Activated CD4-positive, alpha-beta T cell treated with anti-CD3 and anti-CD28 coated beads, Interleukin-2, amount 50 U/mL, for 16 hours (primary cell): ENCODE data around the gene SLC43A2.
A peak's percentile ranks its signal among the peaks of the same experiment; 100 is the strongest.

Experiments used
- DNase-seq: peaks from one replicate; pipeline ENCODE4 v3.0.0-alpha.2; 2020

Gene SLC43A2

DNA sequence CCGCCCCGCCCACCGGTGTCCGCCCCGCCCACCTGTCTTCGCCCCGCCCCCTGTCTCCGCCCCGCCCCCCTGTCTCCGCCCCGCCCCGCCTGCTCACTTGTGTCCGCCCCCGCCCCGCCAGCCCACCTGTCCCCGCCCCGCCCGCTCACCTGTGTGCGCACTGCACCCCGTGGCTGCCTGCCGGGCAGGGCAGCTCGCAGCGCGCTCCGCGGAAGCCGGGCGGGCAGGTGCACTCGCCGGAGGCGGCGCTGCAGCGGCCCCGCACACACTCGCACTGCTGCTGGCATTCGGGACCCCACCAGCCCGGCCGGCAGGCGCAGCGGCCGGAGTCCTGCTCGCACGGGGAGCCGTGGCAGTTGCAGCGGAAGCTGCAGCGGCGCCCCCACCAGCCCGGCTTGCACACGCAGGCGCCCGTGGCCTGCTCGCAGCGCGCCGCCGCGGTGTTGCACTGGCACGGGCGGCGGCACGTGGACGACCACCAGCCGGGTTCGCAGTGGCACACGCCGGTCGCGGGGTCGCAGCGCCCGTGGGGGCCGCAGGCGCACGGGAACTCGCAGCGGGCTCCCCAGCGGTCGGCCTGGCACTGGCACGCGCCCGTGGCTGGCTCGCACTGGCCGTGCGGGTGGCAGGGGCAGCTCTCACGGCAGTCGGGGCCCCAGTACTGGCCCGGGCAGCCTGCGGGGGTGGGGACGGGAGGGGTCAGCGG lies 14.8 kb upstream of the SLC43A2 start:
- DNase-seq = peak; percentile 23

DNA sequence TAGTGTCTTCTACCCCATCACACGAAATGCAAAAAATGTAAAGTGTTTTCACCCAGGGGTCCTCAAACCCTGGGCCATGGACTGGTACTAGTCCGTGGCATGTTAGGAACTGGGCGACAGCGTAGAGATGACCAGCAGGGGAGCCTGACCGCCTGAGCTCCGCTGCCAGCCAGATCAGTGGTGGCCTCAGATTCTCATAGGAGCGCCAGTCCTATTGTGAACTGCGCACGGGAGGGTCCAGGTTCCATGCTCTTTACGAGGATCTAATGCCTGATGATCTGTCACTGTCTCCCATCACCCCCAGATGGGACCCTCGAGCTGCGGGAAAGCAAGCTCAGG lies 12.4 kb upstream of the SLC43A2 start:
- no peak for DNase-seq

DNA sequence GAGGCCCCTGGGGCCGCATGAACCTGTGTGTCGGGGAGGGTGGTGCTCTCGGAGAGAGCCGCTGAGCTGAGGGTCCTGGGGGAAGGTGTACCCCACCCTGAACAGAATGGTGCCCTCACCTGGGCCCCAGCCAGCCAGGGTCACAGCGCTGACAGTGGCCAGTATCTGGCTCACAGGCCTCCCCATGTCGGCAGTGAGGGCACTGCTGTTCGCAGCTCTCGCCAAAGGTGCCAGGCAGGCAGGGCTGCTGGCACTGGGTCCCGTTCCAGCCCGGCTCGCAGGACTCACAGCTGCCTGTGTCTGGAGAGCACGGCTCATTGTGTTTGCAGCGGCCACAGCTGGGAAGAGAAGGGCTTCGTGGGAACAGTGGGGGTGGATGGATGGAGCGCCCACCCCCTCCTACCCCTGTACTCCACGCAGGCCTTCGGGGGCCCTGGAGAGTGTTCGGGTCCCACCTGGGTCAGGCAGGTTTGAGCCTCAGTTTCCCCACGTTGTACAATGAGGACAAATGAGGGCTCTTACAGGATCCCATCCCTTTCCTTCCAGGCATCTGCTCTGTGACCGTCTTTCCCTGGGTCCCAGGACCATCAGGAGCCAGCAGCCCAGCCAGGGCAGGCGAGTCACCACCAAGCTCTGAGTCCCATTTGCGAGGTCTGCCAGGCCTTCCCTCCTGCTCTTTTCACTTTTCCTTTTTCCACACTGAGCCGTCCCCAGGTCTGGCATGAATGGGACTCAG lies 11.9 kb upstream of the SLC43A2 start:
- DNase-seq = no peak

DNA sequence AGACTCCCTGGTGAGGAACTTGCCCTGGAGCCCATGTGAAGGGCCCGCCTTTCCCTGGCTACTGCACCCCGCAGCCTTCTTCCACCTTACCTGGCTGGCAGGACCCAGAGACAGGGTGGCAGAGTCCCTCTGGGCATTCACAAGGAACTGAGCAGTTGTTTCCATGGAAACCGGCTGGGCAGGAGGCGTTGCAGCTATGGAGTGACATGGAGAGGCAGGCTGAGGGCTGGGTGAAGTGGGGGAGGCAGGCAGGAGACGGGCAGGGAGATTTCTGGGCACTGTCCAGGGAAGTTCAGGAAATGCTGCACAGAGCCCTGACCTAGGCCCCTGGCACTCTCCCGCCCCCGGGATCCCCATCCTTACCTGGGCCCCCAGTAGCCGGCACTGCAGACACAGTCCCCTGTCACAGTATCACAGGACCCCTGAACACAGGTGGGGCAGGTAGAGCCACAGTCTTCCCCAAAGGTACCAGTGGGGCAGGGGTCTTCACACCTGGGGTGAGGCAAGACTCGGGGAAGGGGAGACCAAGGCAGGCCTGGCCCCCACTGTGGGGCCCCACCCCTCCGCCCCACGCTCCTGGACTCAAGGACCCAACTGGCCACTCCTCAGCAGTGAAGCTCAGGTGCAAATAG lies 11.0 kb upstream of the SLC43A2 start:
- DNase-seq = no peak

DNA sequence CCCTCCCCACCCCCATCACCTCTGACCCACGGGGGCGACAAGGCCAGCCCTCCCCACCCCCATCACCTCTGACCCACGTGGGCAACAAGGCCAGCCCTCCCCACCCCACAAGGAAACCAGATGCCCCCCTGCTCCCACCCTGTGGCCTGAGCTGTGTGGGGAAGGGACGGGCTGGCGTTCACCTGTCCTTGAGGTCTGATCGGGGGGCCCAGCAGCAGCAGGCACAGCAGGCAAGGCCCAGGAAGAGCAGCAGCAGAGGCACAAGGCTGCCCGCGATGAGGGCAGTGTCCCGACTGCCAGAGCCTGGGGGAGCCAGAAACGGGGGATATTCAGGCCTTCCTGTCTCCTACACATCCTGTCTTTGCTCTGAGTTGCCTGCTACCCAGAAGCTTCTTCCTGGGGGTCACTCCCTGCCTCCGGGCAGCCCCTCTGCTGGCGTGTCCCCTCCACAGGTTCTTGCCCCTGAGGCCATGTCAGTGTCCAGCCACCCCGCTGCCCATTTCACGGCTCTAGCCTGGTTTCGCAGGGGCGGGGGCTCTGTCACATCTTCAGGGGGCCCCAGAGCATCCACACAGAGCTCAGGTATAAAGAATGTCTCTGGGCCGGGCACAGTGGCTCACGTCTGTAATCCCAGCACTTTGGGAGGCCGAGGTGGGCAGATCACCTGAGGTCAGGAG lies 10.1 kb upstream of the SLC43A2 start:
- DNase-seq = no peak

DNA sequence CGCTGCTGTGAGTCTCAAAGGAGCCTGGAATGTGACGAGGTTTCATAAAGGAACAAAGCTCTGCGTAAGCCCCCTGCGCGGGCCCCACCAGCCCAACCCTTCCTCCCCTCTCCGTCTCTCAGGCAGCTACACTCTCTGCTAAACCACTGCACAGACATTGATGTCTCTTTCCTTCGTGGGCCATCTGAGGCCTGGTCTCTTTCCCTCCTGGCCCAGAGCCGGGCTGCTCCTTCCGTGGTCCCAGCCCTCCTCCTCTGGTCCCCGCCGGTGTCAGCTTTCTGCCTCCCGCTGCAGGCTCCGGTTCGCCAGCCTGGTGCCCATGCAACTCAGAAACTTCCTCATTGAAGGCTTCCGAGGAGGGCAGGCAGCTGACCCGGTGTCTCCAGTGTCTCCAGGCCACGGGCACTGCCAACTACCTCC lies 9.5 kb upstream of the SLC43A2 start:
- DNase-seq = no peak

DNA sequence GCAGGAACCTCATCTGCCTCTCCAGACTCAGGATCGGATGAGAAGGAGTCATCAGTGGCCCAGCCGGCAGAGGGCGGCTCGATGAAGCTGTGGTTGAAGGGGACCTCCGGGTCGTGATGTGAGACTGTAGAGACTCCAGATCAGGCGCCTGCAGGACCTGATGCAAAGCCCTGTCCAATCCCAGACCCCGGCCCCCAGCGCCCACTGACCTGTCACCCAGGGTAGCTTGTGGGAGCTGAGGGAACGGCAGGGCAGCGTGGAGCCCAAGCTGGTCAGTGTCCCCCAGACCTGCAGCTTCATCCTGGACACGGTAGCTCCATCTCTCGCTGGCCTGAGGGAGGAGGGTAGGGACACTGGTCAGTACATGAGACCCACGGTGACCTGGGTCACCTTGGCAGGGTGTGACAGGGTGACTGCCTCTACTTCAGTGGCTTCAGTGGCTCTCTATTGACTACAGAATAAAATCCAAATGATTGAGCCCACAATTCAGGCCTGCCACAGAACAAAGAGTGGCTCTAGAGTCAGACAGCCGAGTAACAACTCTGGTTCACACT lies 8.2 kb upstream of the SLC43A2 start:
- no peak for DNase-seq

DNA sequence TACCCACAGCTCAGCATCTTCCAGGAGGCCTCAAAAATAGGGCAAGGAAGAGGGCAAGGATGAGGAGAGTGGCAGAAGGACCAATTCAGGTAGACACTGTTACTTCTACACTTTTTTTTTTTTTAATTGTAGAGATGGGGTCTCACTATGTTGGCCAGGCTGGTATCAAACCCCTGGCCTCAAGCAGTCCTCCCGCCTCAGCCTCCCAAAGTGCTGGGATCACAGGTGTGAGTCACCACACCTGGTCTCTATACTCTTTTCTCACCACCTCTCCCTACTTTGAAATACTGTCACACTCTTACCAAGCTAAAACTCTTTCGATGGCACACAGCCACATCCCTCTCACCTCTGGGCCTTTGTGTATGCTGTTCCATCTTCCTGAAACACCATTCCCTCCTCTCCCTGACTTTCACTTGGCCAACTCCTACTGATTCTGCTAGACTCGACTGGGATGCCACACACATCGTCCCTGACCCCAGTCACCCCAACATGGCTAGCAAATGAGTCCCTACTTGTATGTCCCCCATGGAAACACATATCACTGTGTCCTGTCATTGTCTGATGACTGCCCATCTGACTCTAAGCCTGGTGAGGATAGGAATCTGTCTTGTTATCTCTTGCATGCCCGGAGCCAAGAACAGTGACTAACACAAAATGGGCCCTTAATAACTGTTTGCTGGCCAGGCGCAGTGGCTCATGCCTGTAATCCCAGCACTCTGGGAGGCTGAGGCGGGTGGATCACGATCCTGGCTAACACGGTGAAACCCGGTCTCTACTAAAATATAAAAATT lies 7.2 kb upstream of the SLC43A2 start:
- no peak for DNase-seq

DNA sequence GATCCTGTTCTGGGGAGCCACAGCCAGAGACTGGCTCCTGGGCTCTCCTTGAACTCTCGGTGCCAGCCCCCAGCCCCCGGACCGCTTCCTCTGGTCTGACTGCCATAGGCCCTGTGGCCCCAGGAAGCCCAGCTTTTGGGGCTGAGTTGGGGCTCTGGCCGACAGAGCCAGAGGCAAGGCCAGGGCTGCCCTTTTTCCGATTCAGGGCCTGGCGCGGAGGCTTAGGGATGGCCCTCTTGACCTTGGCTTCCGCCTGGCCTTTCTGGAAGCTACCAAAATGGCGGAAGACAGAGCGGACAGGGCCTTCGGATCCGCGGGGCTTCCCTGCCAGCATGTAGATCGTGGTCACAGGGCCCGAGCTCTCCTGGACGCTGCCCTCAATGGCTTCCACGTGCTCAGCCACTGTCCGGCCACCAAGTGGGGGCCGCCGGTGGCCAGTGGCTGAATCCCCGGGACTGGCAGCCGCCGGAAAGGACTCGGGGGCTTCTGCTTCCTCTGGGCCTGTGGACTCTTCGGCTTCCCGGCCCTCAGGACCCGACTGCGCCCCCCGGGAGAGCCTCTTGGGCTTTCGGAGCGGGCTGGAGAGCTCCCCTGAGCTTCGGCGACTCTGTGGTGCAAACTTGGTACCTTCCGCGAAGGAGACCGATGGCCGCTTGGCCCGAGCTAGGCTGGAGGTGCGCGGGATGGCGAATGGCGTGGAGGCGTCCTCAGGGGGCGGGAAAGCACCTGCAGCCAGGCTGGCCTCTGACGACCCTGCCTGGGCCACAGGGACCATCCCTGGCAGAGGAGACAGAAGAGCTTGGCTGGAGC lies 6.4 kb upstream of the SLC43A2 start:
- no peak for DNase-seq

DNA sequence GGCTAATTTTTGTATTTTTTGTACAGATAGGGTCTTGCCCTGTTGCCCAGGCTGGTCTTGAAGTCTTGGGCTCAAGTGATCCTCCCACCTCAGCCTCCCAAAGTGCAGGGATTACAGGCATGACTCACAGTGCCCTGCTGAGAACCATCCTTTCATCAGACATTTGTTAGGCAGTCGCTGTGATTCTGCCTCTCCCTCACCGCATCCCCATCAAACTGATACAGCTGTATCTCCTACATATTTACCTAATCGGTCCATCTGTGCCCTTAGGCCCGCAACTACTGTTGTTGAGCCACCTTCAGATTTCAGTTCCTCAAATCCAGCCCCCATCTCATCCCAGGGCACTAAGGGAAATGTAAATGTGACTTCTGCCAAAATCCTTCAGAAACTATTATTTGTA lies 2.0 kb upstream of the SLC43A2 start:
- DNase-seq = no peak

DNA sequence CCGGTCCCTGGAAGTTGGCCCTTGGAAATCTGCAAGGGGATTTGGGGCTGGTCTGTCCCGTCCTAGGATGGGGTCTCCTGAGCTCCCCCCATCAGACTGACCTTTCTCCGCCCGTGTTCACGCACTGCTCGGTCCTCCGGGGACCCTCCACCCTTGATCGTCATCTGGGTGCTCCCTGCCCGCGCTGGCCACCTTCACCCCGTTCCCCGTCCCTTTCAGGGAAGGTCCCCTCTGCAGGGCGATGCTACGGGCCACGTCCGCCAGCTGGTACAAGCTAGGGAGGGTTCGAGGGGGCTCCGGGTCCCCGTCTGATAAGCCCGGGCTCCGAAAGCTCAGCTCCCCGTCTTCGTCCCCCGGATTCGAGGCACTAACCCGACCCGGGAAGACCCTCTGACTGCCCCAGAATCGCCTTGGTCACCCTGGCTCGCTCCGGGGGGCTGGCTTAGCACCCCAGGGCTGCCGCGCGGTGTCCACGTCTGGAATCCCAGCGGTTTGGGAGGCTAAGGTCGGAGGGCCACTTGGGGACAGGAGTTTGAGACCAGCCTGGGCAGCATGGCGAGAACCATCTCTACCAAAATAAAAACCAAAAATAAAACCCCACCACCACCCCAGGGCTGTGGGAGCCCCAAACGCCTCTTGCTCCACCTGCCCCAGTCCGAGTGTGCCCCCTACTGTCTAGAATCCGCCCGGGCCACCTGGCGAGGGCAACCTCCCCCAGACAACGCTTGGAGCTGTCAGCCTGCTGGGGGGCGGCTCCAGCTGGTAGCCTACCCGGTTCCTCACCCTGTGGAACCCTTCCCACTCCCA lies 1.1 kb upstream of the SLC43A2 start:
- DNase-seq = peak; percentile 80

DNA sequence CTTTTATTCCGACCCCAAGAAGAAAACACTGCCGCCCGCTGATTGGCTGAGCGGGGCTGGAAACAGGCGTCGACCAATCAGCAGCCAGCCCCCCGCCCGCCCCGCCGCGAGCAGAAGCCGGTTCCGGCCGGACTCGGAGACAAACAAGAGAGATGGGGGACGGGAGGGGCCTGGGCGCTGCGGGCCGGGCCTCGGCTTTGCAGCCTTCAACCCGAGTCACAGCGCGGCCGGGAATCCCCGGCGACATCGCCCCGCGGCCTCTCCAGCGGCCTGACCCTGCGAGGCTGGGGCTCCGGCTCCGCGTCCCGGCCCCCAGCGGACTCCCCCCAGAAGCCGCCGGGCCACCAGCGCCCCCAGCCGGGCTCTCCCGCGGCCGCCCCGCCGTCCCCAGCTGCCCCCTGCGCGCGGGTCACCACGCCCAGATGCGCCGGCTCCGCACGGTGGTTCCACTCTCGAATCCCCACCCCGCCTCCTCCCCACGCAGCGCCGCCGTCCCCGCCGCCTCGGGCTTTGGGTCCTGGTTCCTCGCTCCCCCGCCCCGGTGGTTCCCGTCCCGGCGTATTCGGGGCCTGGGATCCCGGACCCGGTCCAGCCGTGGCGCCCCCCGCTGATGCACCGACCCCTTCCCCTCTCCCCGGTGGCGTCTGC lies 346 bp upstream of the SLC43A2 start:
- DNase-seq = peak; percentile 91

DNA sequence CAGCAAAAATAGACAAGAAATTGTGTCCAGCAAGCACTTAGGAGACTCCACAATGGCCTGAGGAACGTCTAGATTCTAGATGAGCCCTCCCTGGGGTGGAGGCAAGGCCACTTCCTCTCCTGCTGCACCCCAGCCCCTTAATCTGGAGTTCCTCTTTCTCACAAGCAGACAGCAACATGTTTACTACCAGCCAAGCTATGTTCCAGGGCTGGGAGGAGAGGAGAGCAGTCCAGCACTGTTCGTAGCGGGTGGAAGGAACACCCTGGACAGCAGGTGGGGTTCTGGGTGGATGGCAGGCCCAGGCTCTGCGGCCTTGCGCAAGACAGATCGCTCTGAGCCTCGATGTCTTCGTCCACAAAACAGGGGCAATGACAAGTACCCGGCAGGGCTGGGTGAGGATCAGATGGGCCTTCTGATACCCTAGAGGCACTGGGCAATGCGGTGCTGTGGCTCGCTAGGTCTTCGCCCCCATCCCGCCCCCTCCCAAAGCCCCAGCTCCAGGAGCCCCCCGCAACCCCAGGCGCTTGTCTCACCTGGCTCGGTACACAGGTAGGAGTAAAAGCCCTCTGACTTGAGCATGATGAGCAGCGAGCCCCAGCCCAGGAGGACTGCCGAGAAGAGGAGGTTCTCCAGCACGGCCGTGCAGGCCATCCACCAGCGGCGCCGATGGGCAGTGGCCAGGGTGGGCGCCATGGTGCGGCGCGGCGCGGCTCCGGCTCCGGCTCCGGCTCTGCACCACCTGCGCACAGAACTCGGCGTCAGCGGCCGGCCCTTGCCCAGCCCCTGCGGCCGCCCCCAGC lies 1.3 kb downstream of the SLC43A2 start:
- DNase-seq = no peak

DNA sequence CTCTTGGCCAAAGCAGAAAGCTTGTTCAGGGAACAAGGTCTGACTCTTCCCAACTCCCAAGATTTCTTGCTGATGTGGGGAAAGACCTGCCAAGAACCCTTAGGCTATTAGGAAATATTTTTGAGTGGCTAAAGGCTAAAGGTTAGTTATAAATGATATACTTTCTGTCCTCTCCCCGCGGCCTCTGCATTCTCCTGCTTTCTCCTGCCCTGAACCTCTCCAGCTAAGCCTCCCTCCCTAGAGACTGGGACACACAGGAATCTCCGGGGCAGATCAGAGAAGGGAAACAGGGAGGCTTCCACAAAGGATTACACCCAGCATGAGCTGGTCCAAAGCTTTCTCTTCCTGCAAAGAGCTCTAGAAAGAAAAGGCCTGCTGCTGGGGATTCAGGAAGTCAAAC lies 2.3 kb downstream of the SLC43A2 start:
- DNase-seq = no peak

DNA sequence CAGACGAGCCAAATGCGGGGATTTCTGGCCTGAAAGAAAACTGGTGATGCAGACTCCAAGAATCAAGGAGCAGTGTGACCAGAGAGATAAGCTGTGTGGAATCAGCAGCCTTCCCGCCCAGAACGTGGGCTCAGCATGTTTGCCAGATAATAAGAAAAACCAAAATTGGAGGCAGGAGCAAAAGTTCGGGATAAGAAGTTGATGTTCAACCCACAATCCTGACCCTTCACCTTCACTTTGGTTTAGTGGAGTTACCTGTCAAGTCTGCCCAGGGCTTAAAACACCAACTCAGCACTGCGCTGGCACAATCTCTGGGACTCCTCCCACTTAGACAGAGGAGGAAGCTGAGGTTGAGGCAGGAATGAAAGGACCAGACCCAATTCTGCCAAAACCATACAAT lies 3.1 kb downstream of the SLC43A2 start:
- DNase-seq = no peak

DNA sequence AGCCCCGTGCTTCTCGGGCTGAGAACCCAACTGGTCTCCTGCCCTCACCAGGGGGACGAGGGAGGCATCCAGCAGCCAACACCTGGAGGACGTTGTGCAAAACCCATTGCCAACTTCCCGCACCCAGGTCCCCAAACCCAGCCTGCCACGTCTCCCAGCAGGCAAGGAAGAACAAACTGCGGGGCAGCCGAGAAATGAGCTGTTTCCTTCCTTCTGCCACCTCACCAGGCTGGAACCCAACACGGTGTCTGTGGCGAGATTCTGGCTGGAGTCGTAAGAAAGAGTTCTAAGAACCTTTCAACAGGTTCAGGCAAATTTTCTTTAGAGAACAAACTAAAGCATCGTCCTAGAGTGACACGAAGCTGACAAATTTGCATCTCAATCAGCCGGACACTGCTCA lies 3.6 kb downstream of the SLC43A2 start:
- DNase-seq = no peak

DNA sequence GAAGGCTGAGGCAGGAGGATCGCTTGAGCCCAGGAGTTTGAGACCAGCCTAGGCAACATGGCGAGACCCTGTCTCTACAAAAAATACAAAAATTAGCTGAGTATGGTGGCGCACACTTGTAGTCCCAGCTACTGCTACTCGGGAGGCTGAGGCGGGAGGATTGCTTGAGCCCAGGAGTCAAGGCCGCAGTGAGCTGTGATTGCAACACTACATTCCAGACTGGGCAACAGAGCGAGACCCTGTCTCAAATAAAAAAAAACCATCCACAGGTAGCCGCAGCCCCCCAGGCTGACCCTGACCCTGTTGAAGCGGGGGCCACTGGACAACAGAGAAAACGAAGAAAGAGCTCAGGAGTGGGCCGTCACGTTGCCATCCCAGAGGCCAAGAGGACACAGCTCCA lies 4.0 kb downstream of the SLC43A2 start:
- no peak for DNase-seq

DNA sequence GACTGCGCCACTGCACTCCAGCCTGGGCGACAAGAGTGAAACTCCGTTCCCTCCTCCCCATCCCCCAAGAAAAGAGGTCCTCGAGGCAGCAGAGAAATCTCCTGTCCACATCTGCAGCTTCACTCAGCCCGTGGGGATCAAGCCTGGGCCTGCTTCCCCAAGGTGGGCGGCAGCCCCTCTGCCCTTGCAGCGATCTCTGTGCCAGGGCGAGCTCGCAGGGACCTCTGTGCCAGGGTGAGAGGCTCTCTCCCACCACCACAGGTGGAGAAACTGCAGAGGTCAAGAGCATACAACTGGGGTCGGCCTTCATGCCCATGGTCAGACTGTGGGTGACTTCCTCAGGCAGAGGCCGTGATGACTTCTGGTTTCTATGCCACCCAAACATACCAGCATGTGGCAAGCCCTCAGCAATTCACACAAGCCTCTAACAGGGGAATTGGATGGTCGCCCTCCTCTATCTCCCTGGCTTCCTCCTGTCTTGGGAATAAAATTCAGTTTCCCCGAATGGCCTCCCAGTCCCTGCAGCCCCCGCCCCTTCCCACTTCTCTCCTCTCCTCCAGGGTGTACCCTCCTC lies 5.5 kb downstream of the SLC43A2 start:
- DNase-seq = no peak
